Lower leg skin (tissue), 4 donors: ENCODE results near the gene FOXL2. TPM values are rescaled to one million over a fixed set of nuclear protein-coding genes. Genes with fewer than 3 reads are reported as not detected.

Experiments
- DNase-seq, 2 donors: peaks; one replicate each; pipeline ENCODE4 v3.0.0-alpha.2; 2019; ENCODE audit warnings: low spot score in 2 of 2
- H3K4me3 ChIP-seq: fragments of 200-600 bp; sonication (generic); 2 replicates; pipeline ENCODE4 v1.5.1; 2017; ENCODE audit warnings: mild to moderate bottlenecking, low read depth; ENCODE audit not compliant: poor library complexity, severe bottlenecking
- POLR2A ChIP-seq, 2 donors: fragments of 450-650 bp; IDR thresholded peaks; one replicate each; pipeline ENCODE4 v1.6.1; 2016 to 2017; ENCODE audit warnings: antibody characterized with exemption in 2 of 2, mild to moderate bottlenecking in 1 of 2, moderate library complexity in 1 of 2
- WGBS, 2 donors: methylation state at CpG; one replicate each; pipeline ENCODE4 v1.1.5; 2018; 5-methylcytosine and 5-hydroxymethylcytosine counted together
- intact Hi-C: fragments of 100-400 bp; cut with DNase I; formaldehyde crosslinking; loops from one replicate; pipeline ENCODE4 v1.15.0; 2023; ENCODE audit warnings: low total_unique reads
- total RNA-seq, 4 donors: library from RNA; depleted of rRNA; stranded (reverse); fragments of >200 nt; gene quantifications; one replicate each; pipeline ENCODE4 v1.1.0, GENCODE V29; 2016
- TF ChIP-seq, protein P1 (sequence below), 3 donors: fragments of 450-650 bp; IDR thresholded peaks; one replicate each; pipeline ENCODE4 v1.5.1; 2016; ENCODE audit warnings: antibody characterized with exemption in 3 of 3, mild to moderate bottlenecking in 3 of 3, moderate library complexity in 2 of 3

The FOXL2 gene
- not detected for total RNA-seq

DNA sequence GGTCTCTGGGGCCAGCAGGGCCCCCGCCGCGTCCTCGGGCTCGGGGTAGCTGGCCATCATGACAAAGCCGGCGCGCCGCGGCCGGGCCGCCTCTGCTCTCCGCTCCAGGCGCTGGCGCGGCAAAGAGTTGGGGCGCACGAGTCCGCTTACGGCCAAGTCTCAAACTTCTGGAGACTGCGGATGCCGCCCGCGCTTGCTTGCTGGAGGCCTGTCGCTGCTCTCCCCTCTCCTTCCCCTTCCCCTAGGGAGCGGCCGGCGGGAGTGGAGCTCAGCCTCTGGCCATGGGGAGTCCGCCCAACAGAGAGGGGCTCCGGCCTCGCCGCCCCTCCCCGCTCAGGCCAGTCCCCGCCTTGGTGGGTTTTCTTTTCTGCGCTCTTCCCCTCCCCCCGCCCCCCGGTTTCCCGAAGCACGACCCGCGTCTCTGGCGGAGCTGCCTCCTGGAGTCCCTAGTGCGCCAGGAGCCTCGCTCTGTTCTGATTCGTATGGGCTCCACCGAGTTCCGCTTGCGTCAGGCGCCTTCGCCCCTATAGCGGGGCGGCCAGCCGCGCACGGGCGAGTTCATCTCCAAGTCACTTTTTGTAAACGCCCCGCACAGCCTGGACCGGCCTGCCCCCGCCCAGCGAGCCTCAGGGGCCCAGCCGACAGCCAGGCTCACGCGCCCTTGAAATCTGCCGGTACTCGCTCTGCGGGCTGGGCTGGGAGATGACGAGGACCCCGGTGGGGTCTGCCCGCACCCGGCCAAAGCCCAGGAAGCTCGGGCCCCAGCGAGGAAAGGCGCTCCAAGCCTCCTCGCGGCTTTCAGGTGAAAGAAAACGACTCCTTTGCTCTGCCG is at the start of gene FOXL2, which contains the start of gene FOXL2NB:
TSS of gene FOXL2 (minus strand) at position 475 of the 832 bp plus-strand sequence. CDS start at position 60, 415 bp downstream.
TSS of gene FOXL2NB (plus strand) at position 555 of the 832 bp plus-strand sequence. CDS start at position 703, 148 bp downstream.
- intact Hi-C loops: no loop called here
- TF ChIP-seq POLR2A (IDR thresholded peaks at IDR 0.05): no peak
- TF ChIP-seq, protein P1, sequence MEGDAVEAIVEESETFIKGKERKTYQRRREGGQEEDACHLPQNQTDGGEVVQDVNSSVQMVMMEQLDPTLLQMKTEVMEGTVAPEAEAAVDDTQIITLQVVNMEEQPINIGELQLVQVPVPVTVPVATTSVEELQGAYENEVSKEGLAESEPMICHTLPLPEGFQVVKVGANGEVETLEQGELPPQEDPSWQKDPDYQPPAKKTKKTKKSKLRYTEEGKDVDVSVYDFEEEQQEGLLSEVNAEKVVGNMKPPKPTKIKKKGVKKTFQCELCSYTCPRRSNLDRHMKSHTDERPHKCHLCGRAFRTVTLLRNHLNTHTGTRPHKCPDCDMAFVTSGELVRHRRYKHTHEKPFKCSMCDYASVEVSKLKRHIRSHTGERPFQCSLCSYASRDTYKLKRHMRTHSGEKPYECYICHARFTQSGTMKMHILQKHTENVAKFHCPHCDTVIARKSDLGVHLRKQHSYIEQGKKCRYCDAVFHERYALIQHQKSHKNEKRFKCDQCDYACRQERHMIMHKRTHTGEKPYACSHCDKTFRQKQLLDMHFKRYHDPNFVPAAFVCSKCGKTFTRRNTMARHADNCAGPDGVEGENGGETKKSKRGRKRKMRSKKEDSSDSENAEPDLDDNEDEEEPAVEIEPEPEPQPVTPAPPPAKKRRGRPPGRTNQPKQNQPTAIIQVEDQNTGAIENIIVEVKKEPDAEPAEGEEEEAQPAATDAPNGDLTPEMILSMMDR (IDR thresholded peaks at IDR 0.05): no peak
- peak within 1 kb of the TSS; percentile 17 for H3K4me3 ChIP-seq
- 1 to 3% methylated on average over 31 to 55 of the region's 78 CpGs for WGBS, 2 donors
- peak in 1 of 2 donors; percentile 86 for DNase-seq

DNA sequence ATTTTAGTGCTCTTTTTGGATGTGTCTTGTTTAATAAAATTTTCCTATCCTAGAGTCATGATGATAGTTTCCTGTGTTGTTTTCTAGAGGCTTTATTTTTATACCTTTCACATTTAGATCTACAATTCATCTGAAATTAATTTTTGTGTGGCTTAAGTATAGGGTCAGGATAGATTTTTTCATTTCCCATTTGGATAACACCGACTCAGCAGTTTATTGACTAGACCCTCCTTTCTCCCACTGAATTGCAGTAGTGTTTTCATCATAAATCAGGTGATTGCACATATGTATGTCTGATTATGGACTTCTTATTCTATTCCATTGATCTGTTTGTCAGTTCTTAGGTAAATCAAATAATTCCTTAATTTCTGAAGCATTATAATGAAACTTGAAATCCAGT is 48.8 kb upstream of the FOXL2 start:
- no peak for DNase-seq
- TF ChIP-seq POLR2A (IDR thresholded peaks at IDR 0.05): no peak
- TF ChIP-seq, protein P1 (IDR thresholded peaks at IDR 0.05): no peak
- 80 to 85% methylated on average over 1 of the region's 1 CpG for WGBS, 2 donors
- no peak overlapping the region for H3K4me3 ChIP-seq
- intact Hi-C loops: no loop called here

DNA sequence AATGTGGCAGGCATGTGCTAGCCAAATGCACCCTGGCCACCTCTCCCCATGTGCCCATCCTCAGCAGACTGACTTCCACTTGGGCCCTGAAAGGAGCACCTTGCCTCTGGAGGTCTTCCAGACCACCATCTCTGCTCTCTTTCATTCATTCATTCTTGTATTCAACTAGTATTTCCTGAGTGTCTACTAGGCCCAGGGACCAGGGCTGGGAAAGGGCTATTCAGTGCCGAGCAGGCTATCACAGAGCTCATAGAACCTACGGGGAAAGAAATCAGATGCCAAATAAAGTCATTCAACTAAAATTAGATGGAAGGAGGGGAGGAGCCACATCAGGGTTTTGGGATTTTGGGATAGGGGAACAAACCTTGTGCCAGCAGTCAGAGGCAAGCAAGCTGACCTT is 40.2 kb upstream of the FOXL2 start:
- intact Hi-C loops: no loop called here
- DNase-seq: no peak
- no peak overlapping the region for H3K4me3 ChIP-seq
- TF ChIP-seq, protein P1 (IDR thresholded peaks at IDR 0.05): no peak
- no peak for TF ChIP-seq POLR2A (IDR thresholded peaks at IDR 0.05)
- 86 to 91% methylated on average over 2 of the region's 2 CpGs for WGBS, 2 donors

DNA sequence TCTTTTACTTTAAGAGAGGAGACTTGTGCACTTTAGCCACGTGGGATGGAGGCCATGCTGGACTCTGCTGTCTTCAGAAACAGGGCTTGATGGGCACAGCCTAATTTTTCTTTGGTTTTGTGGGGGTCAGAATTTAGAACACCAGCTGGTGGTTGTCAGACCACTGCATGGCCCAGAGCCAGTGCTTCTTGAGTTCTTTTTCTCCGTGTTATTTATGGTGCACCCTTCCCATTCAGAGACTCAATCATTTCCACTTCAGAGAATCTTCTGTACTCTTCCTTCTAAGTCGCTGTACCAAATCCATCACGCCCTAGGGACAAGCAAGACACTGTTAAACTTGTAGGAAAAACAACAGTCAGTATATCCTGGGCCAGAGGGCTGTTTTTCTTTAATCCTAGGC is 39.0 kb upstream of the FOXL2 start:
- 51 to 53% methylated on average over 4 of the region's 4 CpGs for WGBS, 2 donors
- intact Hi-C loops: no loop called here
- H3K4me3 ChIP-seq: no peak overlapping the region
- DNase-seq: no peak
- TF ChIP-seq POLR2A (IDR thresholded peaks at IDR 0.05): no peak
- TF ChIP-seq, protein P1 (IDR thresholded peaks at IDR 0.05): no peak

DNA sequence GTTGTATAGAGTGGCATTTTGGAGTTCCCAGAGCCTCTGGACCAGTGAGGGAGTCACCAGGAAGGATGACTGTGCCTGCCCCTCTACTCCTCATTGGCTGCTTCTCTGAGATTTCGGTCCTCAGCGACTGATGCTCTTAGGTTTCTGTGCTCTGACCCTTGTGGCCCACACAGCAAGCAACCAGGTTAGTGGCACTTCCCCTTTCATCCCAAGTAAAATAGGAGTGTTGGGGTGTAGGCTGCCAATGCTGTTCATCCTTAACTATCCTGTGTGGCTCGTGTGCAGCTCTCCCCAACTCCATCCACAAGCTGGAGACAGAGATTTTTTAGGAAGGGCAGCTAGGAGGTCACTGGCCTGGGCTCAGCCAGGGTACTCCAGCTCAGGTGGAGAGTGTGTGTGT is 37.9 kb upstream of the FOXL2 start:
- 52 to 72% methylated on average over 3 of the region's 3 CpGs for WGBS, 2 donors
- H3K4me3 ChIP-seq: no peak overlapping the region
- no peak for DNase-seq
- intact Hi-C loops: no loop called here
- TF ChIP-seq POLR2A (IDR thresholded peaks at IDR 0.05): no peak
- TF ChIP-seq, protein P1 (IDR thresholded peaks at IDR 0.05): no peak
